H9 (cell line): ENCODE measurements around the gene CATSPERE. TPM values are rescaled to one million over a fixed set of nuclear protein-coding genes. Genes with fewer than 3 reads are reported as not detected.
A peak's percentile ranks its signal among the peaks of the same experiment; 100 is the strongest.

Experiments used
- DNase-seq: peaks from one replicate; pipeline ENCODE4 v3.0.0-alpha.2; 2017
- H2AFZ ChIP-seq: one replicate; pipeline ENCODE4 v1.6.1; 2013; ENCODE audit warnings: mild to moderate bottlenecking, low read length, control low read depth, moderate library complexity
- H2AK5ac ChIP-seq: 2 replicates; pipeline ENCODE4 v1.6.1; 2013; ENCODE audit warnings: low read length, control low read depth, mixed read lengths; ENCODE audit not compliant: insufficient read length
- H2BK120ac ChIP-seq: one replicate; pipeline ENCODE4 v1.6.1; 2013; ENCODE audit warnings: low read depth, mild to moderate bottlenecking, low read length, control low read depth, inconsistent platforms; ENCODE audit not compliant: poor library complexity, severe bottlenecking
- H2BK12ac ChIP-seq: 2 replicates; pipeline ENCODE4 v1.6.1; 2013; ENCODE audit warnings: low read length, control low read depth, mixed read lengths, low read depth; ENCODE audit not compliant: insufficient read length
- H2BK15ac ChIP-seq: 2 replicates; pipeline ENCODE4 v1.6.1; 2013; ENCODE audit warnings: low read depth, low read length, control low read depth
- H2BK20ac ChIP-seq: one replicate; pipeline ENCODE4 v1.6.1; 2013; ENCODE audit warnings: low read depth, mild to moderate bottlenecking, low read length, control low read depth, inconsistent platforms; ENCODE audit not compliant: poor library complexity, severe bottlenecking
- H2BK5ac ChIP-seq: 2 replicates; pipeline ENCODE4 v1.6.1; 2013; ENCODE audit warnings: low read length, control low read depth, mixed read lengths; ENCODE audit not compliant: insufficient read length
- H3K14ac ChIP-seq: 2 replicates; pipeline ENCODE4 v1.6.1; 2013; ENCODE audit warnings: low read length, control low read depth; ENCODE audit not compliant: insufficient read depth
- H3K18ac ChIP-seq: 2 replicates; pipeline ENCODE4 v1.6.1; 2013; ENCODE audit warnings: low read depth, mild to moderate bottlenecking, mixed read lengths, low read length, control low read depth; ENCODE audit not compliant: insufficient read length
- H3K23ac ChIP-seq: 2 replicates; pipeline ENCODE4 v1.6.1; 2013; ENCODE audit warnings: low read length, control low read depth, mixed read lengths, low read depth; ENCODE audit not compliant: insufficient read length
- H3K23me2 ChIP-seq: 2 replicates; pipeline ENCODE4 v1.6.1; 2013; ENCODE audit warnings: low read depth, mild to moderate bottlenecking, mixed read lengths, low read length, control low read depth; ENCODE audit not compliant: insufficient read length, poor library complexity, severe bottlenecking
- H3K27ac ChIP-seq: 2 replicates; pipeline ENCODE4 v1.5.1; 2013; ENCODE audit warnings: low read length, control low read depth, mixed read lengths, low read depth; ENCODE audit not compliant: insufficient read length
- H3K27me3 ChIP-seq: 2 replicates; pipeline ENCODE4 v1.6.1; 2013; ENCODE audit warnings: low read length, control low read depth, inconsistent platforms; ENCODE audit not compliant: insufficient read depth
- H3K4ac ChIP-seq: 2 replicates; pipeline ENCODE4 v1.6.1; 2013; ENCODE audit warnings: low read depth, mild to moderate bottlenecking, control low read depth, inconsistent platforms, low read length, moderate library complexity
- H3K4me1 ChIP-seq: 2 replicates; pipeline ENCODE4 v1.6.1; 2013; ENCODE audit warnings: low read length, control low read depth, inconsistent platforms; ENCODE audit not compliant: insufficient read depth
- H3K4me2 ChIP-seq: 2 replicates; pipeline ENCODE4 v1.6.1; 2013; ENCODE audit warnings: low read length, control low read depth, mixed read lengths; ENCODE audit not compliant: insufficient read length, insufficient read depth
- H3K56ac ChIP-seq: 2 replicates; pipeline ENCODE4 v1.6.1; 2013; ENCODE audit warnings: low read depth, mild to moderate bottlenecking, mixed read lengths, low read length, control low read depth; ENCODE audit not compliant: insufficient read length
- H3K79me1 ChIP-seq: 2 replicates; pipeline ENCODE4 v1.6.1; 2013; ENCODE audit warnings: low read depth, mild to moderate bottlenecking, moderate library complexity, low read length, control low read depth, inconsistent platforms; ENCODE audit not compliant: insufficient read depth, poor library complexity, severe bottlenecking
- H3K79me2 ChIP-seq: 2 replicates; pipeline ENCODE4 v1.6.1; 2013; ENCODE audit warnings: low read length, control low read depth, inconsistent platforms; ENCODE audit not compliant: insufficient read depth
- H3K9ac ChIP-seq: 2 replicates; pipeline ENCODE4 v1.6.1; 2013; ENCODE audit warnings: low read length, control low read depth, mixed read lengths; ENCODE audit not compliant: insufficient read length; ENCODE audit errors: extremely low read depth
- H3K9me3 ChIP-seq: one replicate; pipeline ENCODE4 v1.6.1; 2013; ENCODE audit warnings: low read depth, low read length, inconsistent platforms; ENCODE audit not compliant: control insufficient read depth
- H3T11ph ChIP-seq: one replicate; pipeline ENCODE4 v1.6.1; 2013; ENCODE audit warnings: mild to moderate bottlenecking, low read length, control low read depth, inconsistent platforms
- H4K20me1 ChIP-seq: one replicate; pipeline ENCODE4 v1.6.1; 2013; ENCODE audit not compliant: control insufficient read depth, insufficient read length, insufficient read depth
- H4K5ac ChIP-seq: 2 replicates; pipeline ENCODE4 v1.6.1; 2013; ENCODE audit warnings: low read depth, mild to moderate bottlenecking, mixed read lengths, low read length, control low read depth; ENCODE audit not compliant: insufficient read length
- H4K8ac ChIP-seq: replicated peaks from 2 replicates; pipeline ENCODE4 v1.6.1; 2013; ENCODE audit warnings: low read length, control low read depth, mixed read lengths, low read depth; ENCODE audit not compliant: insufficient read length
- H4K91ac ChIP-seq: 2 replicates; pipeline ENCODE4 v1.6.1; 2013; ENCODE audit warnings: low read depth, mild to moderate bottlenecking, moderate library complexity, mixed read lengths, low read length, control low read depth; ENCODE audit not compliant: insufficient read length
- H3K27ac Mint-ChIP-seq, 3 experiments: 2 replicates in 2 of 3; 3 replicates in 1 of 3; pipeline ENCODE4 v1.8.0; 2020 to 2021; ENCODE audit warnings: mixed read lengths in 3 of 3, mild to moderate bottlenecking in 1 of 3, moderate library complexity in 1 of 3
- H3K27me3 Mint-ChIP-seq: 2 replicates; pipeline ENCODE4 v1.8.0; 2021; ENCODE audit warnings: low read depth, mild to moderate bottlenecking, moderate library complexity, mixed read lengths
- H3K36me3 Mint-ChIP-seq, 3 experiments: 2 replicates in 2 of 3; 3 replicates in 1 of 3; pipeline ENCODE4 v1.8.0; 2020 to 2021; ENCODE audit warnings: low read depth in 3 of 3, mixed read lengths in 3 of 3; ENCODE audit not compliant: insufficient read depth in 1 of 3
- H3K4me1 Mint-ChIP-seq, 2 experiments: 2 replicates each; pipeline ENCODE4 v1.8.0; 2020; ENCODE audit warnings: mixed read lengths in 2 of 2
- H3K4me3 Mint-ChIP-seq, 2 experiments: 2 replicates in 1 of 2; 3 replicates in 1 of 2; pipeline ENCODE4 v1.8.0; 2020 to 2021; ENCODE audit warnings: mild to moderate bottlenecking in 2 of 2, mixed read lengths in 2 of 2, moderate library complexity in 1 of 2
- H3K9me3 Mint-ChIP-seq, 2 experiments: 2 replicates in 1 of 2; 3 replicates in 1 of 2; pipeline ENCODE4 v1.8.0; 2020; ENCODE audit warnings: mild to moderate bottlenecking in 2 of 2, mixed read lengths in 2 of 2, moderate library complexity in 1 of 2
- CTCF ChIP-seq: fragments of 200-600 bp; sonication (generic); conservative IDR thresholded peaks from 3 replicates; pipeline ENCODE4 v1.8.0; 2021; ENCODE audit warnings: antibody characterized with exemption, mild to moderate bottlenecking
- WGBS: extraction: QIAGEN DNeasy Blood & Tissue Kit; methylation state at CpG from one replicate; pipeline ENCODE4 v1.1.7; 2013; ENCODE audit warnings: missing lambda C conversion rate, low lambda C conversion rate, mixed read lengths; ENCODE audit not compliant: insufficient read length; ENCODE audit errors: extremely low coverage; 5-methylcytosine and 5-hydroxymethylcytosine counted together
- total RNA-seq: library from RNA; stranded (reverse); gene quantifications from 2 replicates; pipeline ENCODE4 v1.2.1, GENCODE V29; 2021

Gene CATSPERE
- total RNA-seq, 1 experiment from 2014 or later = 0.31 TPM

- Histone ChIP-seq H3K4ac (no peak overlapping the region), H3K18ac (no peak overlapping the region), H3T11ph (no peak overlapping the region), H2BK120ac (no peak overlapping the region), H2AK5ac (no peak overlapping the region), H4K8ac (no peak overlapping the region), H2AFZ (no peak overlapping the region), H2BK12ac (no peak overlapping the region), H3K79me2 (peaks cover 6% of the 10 kb centered on the region; the same call in 1 of the 2 replicates), H3K23me2 (no peaks in the 10 kb centered on the region), H3K4me2 (no peak overlapping the region), H3K9me3 (no peaks in the 10 kb centered on the region), H2BK20ac (no peak overlapping the region), H3K27me3 (no peaks in the 10 kb centered on the region), H4K20me1 (no peaks in the 10 kb centered on the region), H3K27ac (no peak overlapping the region), H3K56ac (no peak overlapping the region), H4K91ac (no peak overlapping the region), H3K23ac (no peak overlapping the region), H2BK5ac (no peak overlapping the region), H4K5ac (no peak overlapping the region), H3K9ac (no peak overlapping the region), H3K4me1 (no peaks in the 10 kb centered on the region), H3K14ac (no peak overlapping the region), H2BK15ac (no peak overlapping the region), H3K79me1 (peaks cover 3% of the 10 kb centered on the region)
- Mint-ChIP-seq H3K27ac (0 out of 7 replicates have a peak overlapping the region, but pooled peaks of 1 of the 3 experiments have one; percentile 66), H3K4me3 (no peak overlapping the region), H3K36me3 (peaks cover 7 to 37% (median 20%) of the 10 kb centered on the region in 3 experiments; a peak in 6 of 7 replicates), H3K9me3 (no peaks in the 10 kb centered on the region), H3K27me3 (no peaks in the 10 kb centered on the region; the same call in 1 of the 2 replicates), H3K4me1 (peaks cover 0 to 3% of the 10 kb centered on the region in 2 experiments; a peak in 2 of 4 replicates)
- DNase-seq = no peak
- no CpG with 5 or more reads among the region's 2 CpGs for WGBS
- no peak for TF ChIP-seq CTCF
These were observed 214.1 kb downstream of the CATSPERE start for GRCh38 chr1:244675167-244675566.
